IMR-90 (cell line): ENCODE results near the gene SAMM50. TPM values are rescaled to one million over a fixed set of nuclear protein-coding genes. Genes with fewer than 3 reads are reported as not detected.

Experiments used
- ATAC-seq: fragments of 200-7000 bp; cut with Tn5 transposase; 2 replicates; pipeline ENCODE4 v1.9.1; 2020; ENCODE audit warnings: low read depth, mild to moderate bottlenecking, moderate library complexity
- BruUV-seq: library from RNA; stranded (reverse); fragments of 400-500 nt; replicated peaks from 2 replicates; lab custom pipeline; 2021; lab: Mats Ljungman, UMichigan
- CTCF ChIA-PET: fragments of 300-600 bp; formaldehyde crosslinking; extraction: SDS; loops from one replicate; lab custom pipeline; 2021; ENCODE audit warnings: antibody characterized with exemption; lab: Yijun Ruan, JAX
- POLR2A ChIA-PET: fragments of 300-600 bp; sonication (Branson Sonifier 250); formaldehyde crosslinking; loops from one replicate; lab custom pipeline; 2022; ENCODE audit warnings: antibody characterized with exemption; ENCODE audit not compliant: unreplicated experiment; lab: Charles Lee
- DNase-seq: peaks from one replicate; pipeline ENCODE4 v3.0.0; 2013
- H2AFZ ChIP-seq: replicated peaks from 2 replicates; pipeline ENCODE3; 2013; ENCODE audit warnings: low read length, mild to moderate bottlenecking; ENCODE audit not compliant: poor library complexity
- H2AK5ac ChIP-seq: 2 replicates; pipeline ENCODE4 v1.6.1; 2013; ENCODE audit warnings: low read depth, low read length, inconsistent platforms
- H2AK9ac ChIP-seq: replicated peaks from 2 replicates; pipeline ENCODE3; 2013; ENCODE audit warnings: mild to moderate bottlenecking, low read depth, low read length, moderate library complexity; ENCODE audit not compliant: poor library complexity
- H2BK120ac ChIP-seq: 2 replicates; pipeline ENCODE4 v1.6.1; 2013; ENCODE audit warnings: low read depth, low read length, inconsistent platforms
- H2BK15ac ChIP-seq: 3 replicates; pipeline ENCODE4 v1.6.1; 2013; ENCODE audit warnings: low read depth, low read length, inconsistent platforms
- H2BK20ac ChIP-seq: 2 replicates; pipeline ENCODE4 v1.6.1; 2013; ENCODE audit warnings: low read depth, mild to moderate bottlenecking, inconsistent platforms, low read length, moderate library complexity
- H2BK5ac ChIP-seq: 2 replicates; pipeline ENCODE4 v1.6.1; 2013; ENCODE audit warnings: mild to moderate bottlenecking, low read depth, low read length, inconsistent platforms; ENCODE audit not compliant: poor library complexity, severe bottlenecking
- H3K14ac ChIP-seq: replicated peaks from 2 replicates; pipeline ENCODE4 v1.6.1; 2013; ENCODE audit warnings: low read depth, low read length, inconsistent platforms
- H3K18ac ChIP-seq: 2 replicates; pipeline ENCODE4 v1.6.1; 2013; ENCODE audit warnings: low read depth, low read length, control low read depth
- H3K23ac ChIP-seq: 2 replicates; pipeline ENCODE4 v1.6.1; 2013; ENCODE audit warnings: low read depth, low read length, inconsistent platforms
- H3K27ac ChIP-seq: 2 replicates; pipeline ENCODE4 v1.5.1; 2013; ENCODE audit warnings: mild to moderate bottlenecking, control low read depth, low read length; ENCODE audit not compliant: insufficient read depth
- H3K27me3 ChIP-seq: 2 replicates; pipeline ENCODE4 v1.6.1; 2013; ENCODE audit warnings: low read length; ENCODE audit not compliant: control insufficient read depth, insufficient read depth
- H3K36me3 ChIP-seq: 2 replicates; pipeline ENCODE4 v1.6.1; 2013; ENCODE audit warnings: low read length, mixed read lengths; ENCODE audit not compliant: control insufficient read depth, insufficient read depth
- H3K4ac ChIP-seq: 2 replicates; pipeline ENCODE4 v1.6.1; 2013; ENCODE audit warnings: low read depth, low read length, inconsistent platforms
- H3K4me1 ChIP-seq: 2 replicates; pipeline ENCODE4 v1.6.1; 2013; ENCODE audit warnings: low read length, mixed read lengths; ENCODE audit not compliant: control insufficient read depth, insufficient read depth
- H3K4me2 ChIP-seq: 2 replicates; pipeline ENCODE4 v1.6.1; 2013; ENCODE audit warnings: low read depth, mild to moderate bottlenecking, control low read depth, low read length, moderate library complexity
- H3K4me3 ChIP-seq: 2 replicates; pipeline ENCODE4 v1.5.1; 2013; ENCODE audit warnings: low read depth, mild to moderate bottlenecking, control low read depth, low read length, moderate library complexity; ENCODE audit not compliant: insufficient read depth
- H3K56ac ChIP-seq: 2 replicates; pipeline ENCODE4 v1.6.1; 2013; ENCODE audit warnings: low read length, inconsistent platforms; ENCODE audit not compliant: insufficient read depth; ENCODE audit errors: extremely low read depth
- H3K79me1 ChIP-seq, 2 experiments: 2 replicates each; pipeline ENCODE4 v1.6.1; 2013; ENCODE audit warnings: low read length in 2 of 2, inconsistent platforms in 1 of 2, low read depth in 1 of 2
- H3K9ac ChIP-seq: 2 replicates; pipeline ENCODE4 v1.6.1; 2013; ENCODE audit warnings: low read depth, low read length, control low read depth
- H3K9me1 ChIP-seq: 2 replicates; pipeline ENCODE4 v1.6.1; 2013; ENCODE audit warnings: low read length, inconsistent platforms; ENCODE audit not compliant: insufficient read depth
- H3K9me3 ChIP-seq: 2 replicates; pipeline ENCODE4 v1.6.1; 2013; ENCODE audit warnings: low read length; ENCODE audit not compliant: control insufficient read depth, insufficient read depth
- H4K20me1 ChIP-seq: 2 replicates; pipeline ENCODE4 v1.6.1; 2013; ENCODE audit warnings: low read length, inconsistent platforms; ENCODE audit not compliant: insufficient read depth
- H4K5ac ChIP-seq: 2 replicates; pipeline ENCODE4 v1.6.1; 2013; ENCODE audit warnings: mild to moderate bottlenecking, low read depth, low read length, control low read depth
- H4K8ac ChIP-seq, 2 experiments: 2 replicates each; pipeline ENCODE4 v1.6.1; 2013; ENCODE audit warnings: low read depth in 2 of 2, low read length in 2 of 2, control low read depth in 1 of 2, inconsistent platforms in 1 of 2
- H4K91ac ChIP-seq: 2 replicates; pipeline ENCODE4 v1.6.1; 2013; ENCODE audit warnings: low read depth, low read length, inconsistent platforms; ENCODE audit not compliant: insufficient read depth
- BHLHE40 ChIP-seq: fragments of 150-350 bp; IDR thresholded peaks from 2 replicates; pipeline ENCODE4 v1.6.1; 2016; ENCODE audit warnings: mild to moderate bottlenecking, low read depth, low read length
- CEBPB ChIP-seq: IDR thresholded peaks from 2 replicates; pipeline ENCODE4 v1.6.1; 2012; ENCODE audit warnings: low read depth, low read length, improper control_type of control experiment
- FOS ChIP-seq: fragments of 150-350 bp; IDR thresholded peaks from 2 replicates; pipeline ENCODE4 v1.6.1; 2016; ENCODE audit warnings: low read depth, low read length
- MAFK ChIP-seq: IDR thresholded peaks from 2 replicates; pipeline ENCODE4 v1.6.1; 2012; ENCODE audit warnings: low read depth, low read length, improper control_type of control experiment
- NFE2L2 ChIP-seq: fragments of 150-350 bp; IDR thresholded peaks from 2 replicates; pipeline ENCODE4 v1.6.1; 2016; ENCODE audit warnings: low read depth, mild to moderate bottlenecking, low read length
- POLR2A ChIP-seq: IDR thresholded peaks from 2 replicates; pipeline ENCODE4 v1.6.1; 2012; ENCODE audit warnings: mild to moderate bottlenecking, low read depth, low read length
- RFX5 ChIP-seq: IDR thresholded peaks from 2 replicates; pipeline ENCODE4 v1.8.0; 2012; ENCODE audit warnings: low read depth, mild to moderate bottlenecking, low read length, moderate library complexity
- WGBS, 2 experiments: methylation state at CpG; one replicate each; pipeline versions ENCODE4 v1.1.5 to v1.1.7; 2013; ENCODE audit warnings: missing lambda C conversion rate in 2 of 2; ENCODE audit not compliant: insufficient read length in 1 of 2; ENCODE audit errors: extremely low coverage in 2 of 2; 5-methylcytosine and 5-hydroxymethylcytosine counted together
- dilution Hi-C: fragments of 300-500 bp; cut with HindIII; formaldehyde crosslinking; loops from one replicate; pipeline ENCODE4 v1.14.3; 2018; ENCODE audit warnings: low sequenced_read_pairs; ENCODE audit not compliant: unreplicated experiment
- in situ Hi-C: fragments of 300-500 bp; cut with MboI; formaldehyde crosslinking; loops from 3 replicates; pipeline ENCODE4 v1.14.3; 2019; ENCODE audit warnings: low sequenced_read_pairs, inconsistent platforms, mixed read lengths
- intact Hi-C: fragments of 100-400 bp; cut with micrococcal nuclease; formaldehyde crosslinking; loops from 2 replicates; pipeline ENCODE4 v1.10.0; 2022
- polyA plus RNA-seq, 3 experiments: library from polyadenylated mRNA; depleted of rRNA; stranded (reverse); fragments of >200 nt; gene quantifications; 2 replicates each; pipeline ENCODE4 v1.2.3, GENCODE V29; 2012; ENCODE audit warnings: low replicate concordance in 1 of 3
- total RNA-seq: library from RNA; depleted of rRNA; stranded (reverse); fragments of >200 nt; gene quantifications from 2 replicates; pipeline ENCODE4 v1.2.3, GENCODE V29; 2012
- TF ChIP-seq, protein P1 (sequence below): conservative IDR thresholded peaks from 2 replicates; pipeline ENCODE4 v1.5.1; 2012; ENCODE audit warnings: mild to moderate bottlenecking, low read depth, low read length, improper control_type of control experiment

SAMM50 gene
- total and polyA plus RNA-seq, 2 of the 4 experiments (the other 2 are of a cell fraction), result 40.6 to 43.7 TPM

DNA sequence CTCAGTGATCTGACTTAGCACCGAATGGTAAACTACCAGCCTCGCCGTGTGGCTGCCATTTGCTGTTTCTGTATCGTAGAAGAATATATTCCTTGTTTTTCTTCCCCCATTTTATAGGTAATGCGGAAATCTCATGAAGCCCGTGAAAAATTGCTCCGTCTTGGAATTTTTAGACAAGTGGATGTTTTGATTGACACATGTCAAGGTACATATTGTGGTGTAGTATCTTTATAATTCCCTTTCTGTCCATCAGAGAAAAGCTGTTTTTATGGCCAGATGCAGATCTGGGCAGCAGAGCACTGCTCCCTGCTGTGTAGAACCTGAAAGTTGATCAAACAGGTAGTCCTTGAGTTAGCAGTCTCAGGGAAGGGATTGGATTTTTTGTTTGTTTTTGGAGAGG is 13.4 kb downstream of the SAMM50 start:
- Histone ChIP-seq H2BK5ac (no peak overlapping the region), H3K9ac (no peak overlapping the region), H3K23ac (no peak overlapping the region), H4K5ac (no peak overlapping the region), H4K20me1 (no peaks in the 10 kb centered on the region; the same call in none of the 2 replicates), H3K14ac (no peak overlapping the region), H3K4me1 (no peaks in the 10 kb centered on the region), H2AK9ac (no peak overlapping the region), H3K4ac (no peak overlapping the region), H2AK5ac (no peak overlapping the region), H4K8ac (no peak overlapping the region), H3K18ac (no peak overlapping the region), H3K4me2 (no peak overlapping the region), H3K4me3 (no peak overlapping the region), H3K27me3 (no peaks in the 10 kb centered on the region), H2BK15ac (no peak overlapping the region), H2BK20ac (no peak overlapping the region), H2AFZ (no peak overlapping the region), H3K36me3 (peaks cover 69% of the 10 kb centered on the region), H2BK120ac (no peak overlapping the region), H3K56ac (no peak overlapping the region), H3K79me1 (peaks cover 5 to 7% of the 10 kb centered on the region in 2 experiments), H3K9me1 (no peaks in the 10 kb centered on the region), H4K91ac (no peak overlapping the region), H3K27ac (no peak overlapping the region), H3K9me3 (no peaks in the 10 kb centered on the region)
- no CpG with 5 or more reads among the region's 7 CpGs for WGBS, 2 experiments
- in situ Hi-C loops, result no loop called here
- dilution Hi-C loops, result no loop called here
- ATAC-seq (no peak), DNase-seq (no peak)
- no TSS peak for BruUV-seq
- ChIA-PET CTCF (no interaction called here), POLR2A (interaction anchor here (0.7 kb wide), 1 partner anchor 68 kb away, joined by 15 read pairs; no protein-coding TSS in a partner anchor)
- no peak for TF ChIP-seq RFX5
- TF ChIP-seq POLR2A, result no peak
- TF ChIP-seq, protein P1, sequence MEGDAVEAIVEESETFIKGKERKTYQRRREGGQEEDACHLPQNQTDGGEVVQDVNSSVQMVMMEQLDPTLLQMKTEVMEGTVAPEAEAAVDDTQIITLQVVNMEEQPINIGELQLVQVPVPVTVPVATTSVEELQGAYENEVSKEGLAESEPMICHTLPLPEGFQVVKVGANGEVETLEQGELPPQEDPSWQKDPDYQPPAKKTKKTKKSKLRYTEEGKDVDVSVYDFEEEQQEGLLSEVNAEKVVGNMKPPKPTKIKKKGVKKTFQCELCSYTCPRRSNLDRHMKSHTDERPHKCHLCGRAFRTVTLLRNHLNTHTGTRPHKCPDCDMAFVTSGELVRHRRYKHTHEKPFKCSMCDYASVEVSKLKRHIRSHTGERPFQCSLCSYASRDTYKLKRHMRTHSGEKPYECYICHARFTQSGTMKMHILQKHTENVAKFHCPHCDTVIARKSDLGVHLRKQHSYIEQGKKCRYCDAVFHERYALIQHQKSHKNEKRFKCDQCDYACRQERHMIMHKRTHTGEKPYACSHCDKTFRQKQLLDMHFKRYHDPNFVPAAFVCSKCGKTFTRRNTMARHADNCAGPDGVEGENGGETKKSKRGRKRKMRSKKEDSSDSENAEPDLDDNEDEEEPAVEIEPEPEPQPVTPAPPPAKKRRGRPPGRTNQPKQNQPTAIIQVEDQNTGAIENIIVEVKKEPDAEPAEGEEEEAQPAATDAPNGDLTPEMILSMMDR, result no peak
- TF ChIP-seq BHLHE40, result no peak
- TF ChIP-seq FOS, result no peak
- TF ChIP-seq NFE2L2, result no peak
- no peak for TF ChIP-seq MAFK
- TF ChIP-seq CEBPB, result no peak
- intact Hi-C loops, result no loop called here
